H1 (cell line): ENCODE data around the gene ASB7. TPM values are rescaled to one million over a fixed set of nuclear protein-coding genes. Genes with fewer than 3 reads are reported as not detected.

Experiments
- ATF3 ChIP-seq: IDR thresholded peaks from 2 replicates; pipeline ENCODE4 v1.6.1; 2011; ENCODE audit warnings: low read depth, mild to moderate bottlenecking, low read length; ENCODE audit not compliant: insufficient read depth
- BCL11A ChIP-seq, 2 experiments: IDR thresholded peaks; one replicate each; pipeline ENCODE4 v1.6.1; 2011; ENCODE audit warnings: low read depth in 2 of 2, low read length in 2 of 2, mild to moderate bottlenecking in 2 of 2
- GABPA ChIP-seq: IDR thresholded peaks from 2 replicates; pipeline ENCODE4 v1.6.1; 2011; ENCODE audit warnings: mild to moderate bottlenecking, low read length, moderate library complexity, borderline replicate concordance; ENCODE audit not compliant: insufficient read depth
- POLR2AphosphoS5 ChIP-seq: IDR thresholded peaks from 2 replicates; pipeline ENCODE4 v1.6.1; 2011; ENCODE audit warnings: low read depth, low read length
- POU5F1 ChIP-seq: IDR thresholded peaks from 2 replicates; pipeline ENCODE4 v1.6.1; 2011; ENCODE audit warnings: low read depth, mild to moderate bottlenecking, low read length, moderate library complexity
- RBBP5 ChIP-seq: IDR thresholded peaks from 2 replicates; pipeline ENCODE4 v1.7.1; 2012; ENCODE audit warnings: low read depth, mild to moderate bottlenecking, inconsistent platforms, low read length, moderate library complexity, borderline replicate concordance
- TAF1 ChIP-seq: IDR thresholded peaks from 2 replicates; pipeline ENCODE4 v1.6.1; 2011; ENCODE audit warnings: mild to moderate bottlenecking, low read depth, low read length
- YY1 ChIP-seq: IDR thresholded peaks from 2 replicates; pipeline ENCODE4 v1.6.1; 2011; ENCODE audit warnings: low read depth, mild to moderate bottlenecking, low read length
- polyA plus RNA-seq, 7 experiments: library from polyadenylated mRNA; depleted of rRNA in 3 of 7; stranded (reverse) in 5 of 7; unstranded in 2 of 7; fragments of >200 nt in 5 of 7; fragments of 200-250 nt in 2 of 7; gene quantifications; 1 replicate in 5 of 7; 2 replicates in 1 of 7; 4 replicates in 1 of 7; pipeline versions ENCODE4 v1.2.1 to v1.2.3, GENCODE V29; 2011 to 2013; ENCODE audit warnings: missing spikeins in 2 of 7, mixed read lengths in 2 of 7
- total RNA-seq: library from RNA; stranded (reverse); fragmentation: NEBNext Ultra II Directional; extraction: Animal tissue kit (Norgen Biotek cat#: 25700); gene quantifications from 2 replicates; pipeline ENCODE4 v1.2.1, GENCODE V29; 2021

The ASB7 gene
- total and polyA plus RNA-seq, 2 of the 8 experiments (the other 6 are each of a cell fraction or from before 2014, with no cell fraction given): 5.2 to 12.8 TPM

DNA sequence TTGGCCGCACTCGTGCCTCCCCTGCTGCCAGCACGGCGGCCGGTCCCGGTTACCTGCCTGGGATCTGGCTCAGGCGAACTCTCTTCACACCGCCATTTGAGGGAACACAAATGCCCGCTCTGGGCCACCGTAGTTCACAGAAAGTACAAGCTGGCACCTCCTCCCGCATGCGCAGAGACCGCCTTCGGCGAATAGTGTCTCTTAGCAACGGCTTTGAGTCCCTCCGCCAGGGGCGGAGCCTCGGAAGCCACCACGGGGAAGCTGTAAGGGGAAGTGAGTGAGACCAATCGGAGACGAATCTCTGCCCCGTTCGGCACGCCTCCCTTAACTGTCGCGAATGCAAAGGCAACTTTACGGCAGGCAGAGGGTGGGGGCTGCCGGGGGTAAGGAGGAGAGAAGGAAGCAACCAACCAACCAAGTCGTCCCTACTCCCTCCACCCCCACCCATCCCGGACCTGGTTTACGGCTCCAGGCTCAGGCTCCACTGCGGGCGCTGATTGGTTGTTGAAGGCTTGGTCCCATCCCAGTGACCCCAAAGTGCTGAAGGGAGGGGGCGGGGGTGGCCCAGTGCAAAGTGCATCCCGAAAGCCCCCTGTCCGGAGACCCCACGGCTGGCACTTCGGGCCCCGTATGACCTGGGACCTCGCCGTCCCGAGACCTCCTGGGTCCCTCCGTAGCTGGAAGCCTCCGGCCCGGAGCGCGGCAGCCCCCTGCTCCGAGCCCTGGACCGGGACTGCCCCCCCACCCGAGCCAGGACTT is at the start of gene ASB7, which contains the start of gene LINS1 (continued):
- TF ChIP-seq BCL11A (IDR thresholded peaks at IDR 0.05; ENCODE audit: low read depth in 2 of 2, low read length in 2 of 2) (no peak), POU5F1 (no peak), TAF1 (peak; percentile 72), GABPA (no peak), RBBP5 (peak; percentile 74; the same call in 1 of the 2 replicates), POLR2AphosphoS5 (peak; percentile 13; the same call in 1 of the 2 replicates), YY1 (peak; percentile 88), ATF3 (peak; percentile 42; the same call in 1 of the 2 replicates)
- TF ChIP-seq, all 59 proteins: peak for 14
